ENCODE data around the gene CLEC3B. TPM values are rescaled to one million over a fixed set of nuclear protein-coding genes. Genes with fewer than 3 reads are reported as not detected.
"Not testable (repeated sequence)": the region's sequence is repeated elsewhere in the genome, so short reads cannot be mapped to it uniquely, and the experiment has no call there.

The CLEC3B gene
- total RNA-seq, 3 donors from 2014 or later: 18.3 to 479 (median 55.7) TPM

DNA sequence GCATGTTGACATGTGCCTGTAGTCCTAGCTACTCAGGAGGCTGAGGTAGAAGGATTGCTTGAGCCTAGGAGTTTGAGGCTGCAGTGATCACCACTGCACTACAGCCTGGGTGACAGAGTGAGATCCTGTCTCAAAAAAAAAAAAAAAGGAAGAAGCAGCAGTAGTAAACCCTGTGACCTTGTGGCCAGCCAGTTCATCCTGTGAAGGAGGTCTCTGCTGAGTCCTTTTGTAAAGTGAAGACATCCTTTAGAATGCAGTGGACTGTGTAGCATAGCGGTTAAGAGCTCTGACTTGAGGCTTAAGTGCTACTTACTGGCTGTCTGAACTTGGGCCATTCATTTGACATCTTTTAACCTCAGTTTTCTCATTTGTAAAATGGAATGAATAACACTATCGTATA lies 41.8 kb upstream of the CLEC3B start:
- Histone ChIP-seq H3K4me3 (no peak overlapping the region), H3K27me3 (no peaks in the 10 kb centered on the region), H3K4me1 (peaks cover 0 to 8% of the 10 kb centered on the region in 2 donors), H3K27ac (peak overlapping the region; percentile 71 to 79), H3K9me3 (no peaks in the 10 kb centered on the region), H3K36me3 (no peaks in the 10 kb centered on the region)
- TF ChIP-seq POLR2A (IDR thresholded peaks at IDR 0.05) (no peak), POLR2AphosphoS5 (IDR thresholded peaks at IDR 0.05) (no peak)
- TF ChIP-seq, protein P1, sequence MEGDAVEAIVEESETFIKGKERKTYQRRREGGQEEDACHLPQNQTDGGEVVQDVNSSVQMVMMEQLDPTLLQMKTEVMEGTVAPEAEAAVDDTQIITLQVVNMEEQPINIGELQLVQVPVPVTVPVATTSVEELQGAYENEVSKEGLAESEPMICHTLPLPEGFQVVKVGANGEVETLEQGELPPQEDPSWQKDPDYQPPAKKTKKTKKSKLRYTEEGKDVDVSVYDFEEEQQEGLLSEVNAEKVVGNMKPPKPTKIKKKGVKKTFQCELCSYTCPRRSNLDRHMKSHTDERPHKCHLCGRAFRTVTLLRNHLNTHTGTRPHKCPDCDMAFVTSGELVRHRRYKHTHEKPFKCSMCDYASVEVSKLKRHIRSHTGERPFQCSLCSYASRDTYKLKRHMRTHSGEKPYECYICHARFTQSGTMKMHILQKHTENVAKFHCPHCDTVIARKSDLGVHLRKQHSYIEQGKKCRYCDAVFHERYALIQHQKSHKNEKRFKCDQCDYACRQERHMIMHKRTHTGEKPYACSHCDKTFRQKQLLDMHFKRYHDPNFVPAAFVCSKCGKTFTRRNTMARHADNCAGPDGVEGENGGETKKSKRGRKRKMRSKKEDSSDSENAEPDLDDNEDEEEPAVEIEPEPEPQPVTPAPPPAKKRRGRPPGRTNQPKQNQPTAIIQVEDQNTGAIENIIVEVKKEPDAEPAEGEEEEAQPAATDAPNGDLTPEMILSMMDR (IDR thresholded peaks at IDR 0.05): no peak
- DNase-seq (ENCODE audit: low spot score in 2 of 2): no peak
- intact Hi-C loops (cut with DNase I; ENCODE audit: low total_unique reads): no loop called here

DNA sequence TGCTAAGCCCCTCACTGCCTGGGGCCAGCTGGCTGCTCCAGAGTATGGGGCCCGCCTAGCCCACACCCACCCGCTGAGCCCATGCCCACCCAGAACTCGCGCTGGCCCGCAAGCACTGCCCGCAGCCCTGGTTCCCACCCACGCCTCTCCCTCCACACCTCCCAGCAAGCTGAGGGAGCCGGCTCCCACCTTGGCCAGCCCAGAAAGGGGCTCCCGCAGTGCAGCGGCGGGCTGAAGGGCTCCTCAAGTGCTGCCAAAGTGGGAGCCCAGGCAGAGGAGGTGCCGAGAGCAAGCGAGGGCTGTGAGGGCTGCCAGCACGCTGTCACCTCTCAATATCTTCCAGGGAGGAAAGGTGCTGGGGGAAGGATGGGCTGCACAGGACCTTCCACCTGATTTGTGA lies 39.8 kb upstream of the CLEC3B start:
- DNase-seq (ENCODE audit: low spot score in 2 of 2); intact Hi-C loops (cut with DNase I; ENCODE audit: low total_unique reads); H3K9me3 ChIP-seq; H3K36me3 ChIP-seq; H3K4me1 ChIP-seq; H3K4me3 ChIP-seq; H3K27me3 ChIP-seq; H3K27ac ChIP-seq: not testable (repeated sequence)

DNA sequence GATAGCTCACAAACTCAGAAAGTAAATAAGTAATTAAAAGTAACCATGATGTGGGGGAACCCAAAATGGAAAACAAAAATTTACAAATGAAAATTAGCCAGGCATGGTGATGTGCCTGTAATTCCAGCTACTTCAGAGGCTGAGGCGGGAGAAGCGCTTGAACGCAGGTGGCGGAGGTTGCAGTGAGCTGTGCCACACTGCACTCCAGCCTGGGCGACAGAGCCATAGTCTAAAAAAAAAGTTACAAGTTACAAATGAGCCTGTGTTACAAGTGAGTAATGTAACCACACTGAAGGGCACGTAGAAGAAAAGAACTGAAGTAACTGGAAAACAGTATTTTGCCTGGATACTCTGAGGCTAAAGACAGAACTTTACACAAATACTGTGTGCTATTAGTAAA lies 38.8 kb upstream of the CLEC3B start:
- TF ChIP-seq POLR2AphosphoS5 (IDR thresholded peaks at IDR 0.05) (no peak), POLR2A (IDR thresholded peaks at IDR 0.05) (no peak)
- TF ChIP-seq, protein P1 (IDR thresholded peaks at IDR 0.05): no peak
- Histone ChIP-seq H3K36me3 (no peaks in the 10 kb centered on the region), H3K4me1 (peaks cover 0 to 8% of the 10 kb centered on the region in 2 donors), H3K4me3 (no peak overlapping the region), H3K27ac (no peak overlapping the region), H3K27me3 (no peaks in the 10 kb centered on the region), H3K9me3 (no peaks in the 10 kb centered on the region)
- intact Hi-C loops (cut with DNase I; ENCODE audit: low total_unique reads): no loop called here
- DNase-seq (ENCODE audit: low spot score in 2 of 2): no peak

DNA sequence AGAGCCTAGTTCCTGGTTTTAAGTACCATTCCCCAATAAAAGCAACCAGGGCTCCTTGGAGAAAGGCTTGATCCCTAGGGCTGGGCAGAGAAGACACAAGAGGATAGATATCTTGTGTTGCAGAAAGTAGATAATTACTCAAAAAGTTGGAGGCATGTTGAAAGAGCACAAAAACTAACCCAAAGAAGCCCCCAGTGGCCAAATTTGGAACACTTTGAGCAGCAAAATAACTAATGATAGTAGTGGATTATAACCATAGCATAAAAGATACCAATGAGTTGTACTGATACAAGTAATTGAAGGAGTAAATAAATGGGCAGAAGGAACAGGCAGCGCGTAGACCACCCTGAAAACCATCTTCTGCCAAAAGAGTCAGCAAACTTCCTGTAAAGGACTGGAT lies 38.0 kb upstream of the CLEC3B start:
- TF ChIP-seq, protein P1 (IDR thresholded peaks at IDR 0.05): peak in 1 of 3 donors; percentile 0
- TF ChIP-seq POLR2AphosphoS5 (IDR thresholded peaks at IDR 0.05): no peak
- Histone ChIP-seq H3K4me3 (no peak overlapping the region), H3K4me1 (peaks cover 0 to 3% of the 10 kb centered on the region in 2 donors), H3K36me3 (no peaks in the 10 kb centered on the region), H3K27me3 (no peaks in the 10 kb centered on the region), H3K9me3 (no peaks in the 10 kb centered on the region), H3K27ac (no peak overlapping the region)
- intact Hi-C loops (cut with DNase I; ENCODE audit: low total_unique reads): no loop called here
- DNase-seq (ENCODE audit: low spot score in 2 of 2): no peak

DNA sequence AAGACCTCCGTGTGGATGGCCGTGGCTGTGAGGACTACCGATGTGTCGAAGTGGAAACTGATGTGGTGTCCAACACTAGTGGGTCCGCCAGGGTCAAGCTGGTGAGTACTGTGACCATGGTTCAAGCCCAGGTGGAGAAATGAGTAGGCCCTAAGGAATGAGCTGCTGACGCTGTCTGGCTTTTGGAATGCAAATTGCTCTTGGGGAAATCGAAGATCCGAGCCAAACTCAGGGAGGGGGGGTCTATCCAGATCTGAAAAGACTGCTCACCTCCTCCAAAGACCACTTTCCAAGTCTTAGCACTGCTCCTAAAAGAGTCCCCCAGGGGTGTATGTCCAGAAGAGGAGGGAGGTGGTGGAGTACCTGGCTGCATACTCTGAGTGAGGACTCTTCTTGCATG lies 37.0 kb upstream of the CLEC3B start:
- no peaks in the 10 kb centered on the region for H3K36me3 ChIP-seq
- H3K9me3 ChIP-seq: no peaks in the 10 kb centered on the region
- no peak for DNase-seq (ENCODE audit: low spot score in 2 of 2)
- H3K4me1 ChIP-seq: no peaks in the 10 kb centered on the region
- no peak overlapping the region for H3K27ac ChIP-seq
- intact Hi-C loops (cut with DNase I; ENCODE audit: low total_unique reads): no loop called here
- H3K27me3 ChIP-seq: no peaks in the 10 kb centered on the region
- no peak for TF ChIP-seq POLR2A (IDR thresholded peaks at IDR 0.05)
- no peak for TF ChIP-seq POLR2AphosphoS5 (IDR thresholded peaks at IDR 0.05)
- TF ChIP-seq, protein P1 (IDR thresholded peaks at IDR 0.05): no peak
- H3K4me3 ChIP-seq: no peak overlapping the region

All from breast epithelium (tissue), 4 donors.